ENCODE measurements around the gene TMEM11.

- TF ChIP-seq TAF1 (conservative IDR thresholded peaks at IDR 0.05) (no peak), CTCF (IDR thresholded peaks at IDR 0.05; ENCODE audit: low read depth, low read length, missing input control) (no peak), REST (IDR thresholded peaks at IDR 0.05) (no peak)
Observed at GRCh38 chr17:21189361-21189760, 24.6 kb downstream of the TMEM11 start.

Data from liver (tissue), 3 donors.